ENCODE data around the gene HOXA6. TPM values are rescaled to one million over a fixed set of nuclear protein-coding genes. Genes with fewer than 3 reads are reported as not detected.

The HOXA6 gene
- total and polyA plus RNA-seq, 10 of the 15 experiments (the other 5 are each of a cell fraction or from before 2014, with no cell fraction given) = 0.08 TPM; not detected in 9

DNA sequence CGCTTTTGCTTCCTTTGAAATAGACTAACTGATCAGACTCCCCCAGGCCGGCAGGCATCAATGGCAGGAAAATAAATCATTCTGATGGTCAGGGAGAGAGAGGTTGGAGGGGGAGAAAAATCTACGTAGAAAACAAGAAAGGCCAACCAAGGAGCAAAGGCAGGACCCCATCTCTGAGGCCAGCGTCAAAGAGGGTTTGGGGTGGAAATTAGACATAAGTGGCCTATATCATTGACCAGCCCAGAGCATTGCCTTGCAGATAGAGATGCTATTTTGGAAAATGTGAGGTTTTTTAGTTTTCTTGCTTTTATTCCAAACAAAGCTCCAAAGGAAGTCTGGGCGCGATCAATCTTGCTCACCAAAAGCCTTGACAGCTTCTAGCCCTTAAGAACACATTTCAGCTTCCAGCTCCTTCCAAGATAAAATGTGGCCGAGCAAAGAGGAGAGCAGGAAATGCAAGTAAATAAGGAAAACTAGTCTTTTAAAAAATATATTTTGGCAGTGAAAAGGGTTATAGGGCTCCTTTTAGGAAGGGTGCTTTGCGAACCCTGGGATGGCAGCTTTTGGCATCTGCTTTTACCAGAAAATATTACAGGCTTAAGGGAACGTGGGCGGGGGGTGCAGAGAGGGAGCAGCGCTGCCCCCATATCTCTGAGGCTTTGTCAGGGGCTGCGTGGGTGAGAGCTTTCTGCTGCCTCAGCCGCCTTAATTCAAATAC lies 43.1 kb downstream of the HOXA6 start:
- Histone ChIP-seq H3K9me3 (replicated peaks; ENCODE audit: control insufficient read depth, insufficient read depth, low read length) (no peaks in the 10 kb centered on the region; the same call in 2 of the 3 replicates), H3K79me2 (ENCODE audit: control insufficient read depth, insufficient read depth, low read length) (no peaks in the 10 kb centered on the region), H3K4me1 (ENCODE audit: control insufficient read depth, insufficient read depth, low read length) (no peaks in the 10 kb centered on the region), H3K9ac (ENCODE audit: control insufficient read depth, insufficient read depth, low read length) (no peak overlapping the region), H3K4me3 (no peak overlapping the region), H4K20me1 (ENCODE audit: control insufficient read depth, insufficient read depth) (no peaks in the 10 kb centered on the region), H3K36me3 (ENCODE audit: control insufficient read depth in 2 of 2, insufficient read depth in 2 of 2, low read length in 1 of 2) (no peaks in the 10 kb centered on the region), H3K4me2 (ENCODE audit: control insufficient read depth, insufficient read depth) (no peak overlapping the region), H2AFZ (ENCODE audit: control insufficient read depth, low read depth, low read length) (no peak overlapping the region), H3K27ac (ENCODE audit: control insufficient read depth, insufficient read depth) (no peak overlapping the region), H3K27me3 (replicated peaks in 1 of 2; ENCODE audit: control insufficient read depth in 2 of 2, insufficient read depth in 2 of 2, low read length in 1 of 2) (peaks cover 4% of the 10 kb centered on the region in 2 experiments)
- ATAC-seq (no peak), FAIRE-seq (no peak), DNase-seq (ENCODE audit: low read depth, low spot score) (no peak)
- intact Hi-C loops (cut with micrococcal nuclease; ENCODE audit: unreplicated experiment) = no loop called here
- ChIA-PET SMC1A (ENCODE audit: uncharacterized antibody, unreplicated experiment) (interaction anchor here (1.5 kb wide), 1 partner anchor 248 kb away, joined by 3 read pairs; no protein-coding TSS in a partner anchor), POLR2A (interaction anchor here (0.5 to 0.8 kb wide), 2 partner anchors 111 to 908 kb away, joined by 3 read pairs; no protein-coding TSS in a partner anchor), RAD21 (ENCODE audit: unreplicated experiment) (interaction anchor here (1.0 kb wide), 1 partner anchor 8 kb away, joined by 3 read pairs; no protein-coding TSS in a partner anchor), CTCF (interaction anchor here (1.3 kb wide), 1 partner anchor 8 kb away, joined by 3 read pairs; no protein-coding TSS in a partner anchor)
- TF ChIP-seq, protein P1, sequence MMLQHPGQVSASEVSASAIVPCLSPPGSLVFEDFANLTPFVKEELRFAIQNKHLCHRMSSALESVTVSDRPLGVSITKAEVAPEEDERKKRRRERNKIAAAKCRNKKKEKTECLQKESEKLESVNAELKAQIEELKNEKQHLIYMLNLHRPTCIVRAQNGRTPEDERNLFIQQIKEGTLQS (IDR thresholded peaks at IDR 0.05; ENCODE audit: borderline replicate concordance, extremely low read depth, low read depth, low read length) = no peak
- no peak for TF ChIP-seq HDAC6 (IDR thresholded peaks at IDR 0.05; ENCODE audit: unreplicated experiment)
- TF ChIP-seq ASH2L (IDR thresholded peaks at IDR 0.05; ENCODE audit: borderline replicate concordance, low read depth) = no peak
- TF ChIP-seq SRF (IDR thresholded peaks at IDR 0.05; ENCODE audit: low read depth in 2 of 2, low read length in 2 of 2) = no peak
- in situ Hi-C loops (cut with MboI) = no loop called here
- no TSS peak for BruUV-seq (replicated peaks)
- 57% methylated on average over 13 of the region's 13 CpGs for WGBS (ENCODE audit: insufficient coverage, insufficient replicate concordance, low lambda C conversion rate, missing lambda C conversion rate)

All from GM12878 (cell line).